Spinal cord (tissue), 10 donors: Measurements from ENCODE around the gene KSR2. TPM values are rescaled to one million over a fixed set of nuclear protein-coding genes. Genes with fewer than 3 reads are reported as not detected.
A peak's percentile ranks its signal among the peaks of the same experiment; 100 is the strongest.

Experiments used
- DNase-seq, 6 donors: peaks; one replicate each; pipeline versions ENCODE4 v3.0.0 to v3.0.0-alpha.2; 2013 to 2015; ENCODE audit warnings: low spot score in 6 of 6, low read depth in 4 of 6
- H3K27ac ChIP-seq: one replicate; pipeline ENCODE4 v1.5.1; 2013; ENCODE audit warnings: low read depth, low read length, control low read depth
- H3K27me3 ChIP-seq: one replicate; pipeline ENCODE4 v1.6.1; 2013; ENCODE audit warnings: low read length; ENCODE audit not compliant: control insufficient read depth, insufficient read depth
- H3K36me3 ChIP-seq: one replicate; pipeline ENCODE4 v1.6.1; 2013; ENCODE audit warnings: low read length; ENCODE audit not compliant: control insufficient read depth, insufficient read depth
- H3K4me1 ChIP-seq: one replicate; pipeline ENCODE4 v1.6.1; 2013; ENCODE audit warnings: low read length; ENCODE audit not compliant: control insufficient read depth, insufficient read depth
- H3K4me3 ChIP-seq: one replicate; pipeline ENCODE4 v1.5.1; 2013; ENCODE audit warnings: low read depth, low read length, control low read depth
- H3K9me3 ChIP-seq: one replicate; pipeline ENCODE4 v1.6.1; 2013; ENCODE audit warnings: low read length; ENCODE audit not compliant: control insufficient read depth, insufficient read depth
- WGBS: methylation state at CpG from one replicate; pipeline ENCODE4 v1.1.5; 2013; ENCODE audit warnings: missing lambda C conversion rate; ENCODE audit not compliant: insufficient coverage; 5-methylcytosine and 5-hydroxymethylcytosine counted together
- polyA plus RNA-seq, 2 donors: library from polyadenylated mRNA; unstranded; fragments of 120-200 nt; gene quantifications; one replicate each; pipeline ENCODE4 v1.2.1, GENCODE V29; 2013; ENCODE audit not compliant: insufficient read length in 2 of 2
- total RNA-seq, 2 donors: library from RNA; depleted of rRNA in 1 of 2; stranded (reverse); fragments of 120-200 nt in 1 of 2; fragments of >200 nt in 1 of 2; gene quantifications; one replicate each; pipeline versions ENCODE4 v1.2.3 to v1.2.4, GENCODE V29; 2013 to 2014
- donor health status: healthy.

The KSR2 gene
- total and polyA plus RNA-seq, 4 donors = 2.5 to 10.0 (median 5.6) TPM

GRCh38 chr12:117483501-117483900, 485.3 kb downstream of the KSR2 start:
- Histone ChIP-seq H3K27me3 (no peaks in the 10 kb centered on the region), H3K4me1 (no peaks in the 10 kb centered on the region), H3K4me3 (no peak overlapping the region), H3K9me3 (no peaks in the 10 kb centered on the region), H3K27ac (no peak overlapping the region), H3K36me3 (no peaks in the 10 kb centered on the region)
- peak in 1 of 6 donors; percentile 83 for DNase-seq
- WGBS = 64% methylated on average over 3 of the region's 5 CpGs

- H3K36me3 ChIP-seq = no peaks in the 10 kb centered on the region
- no peak overlapping the region for H3K4me3 ChIP-seq
- H3K9me3 ChIP-seq = no peaks in the 10 kb centered on the region
- no peaks in the 10 kb centered on the region for H3K27me3 ChIP-seq
- 91% methylated on average over 1 of the region's 1 CpG for WGBS
- no peak overlapping the region for H3K27ac ChIP-seq
- H3K4me1 ChIP-seq = no peaks in the 10 kb centered on the region
- DNase-seq = no peak
Measured at GRCh38 chr12:117481470-117481869, 487.3 kb downstream of the KSR2 start.

- no peaks in the 10 kb centered on the region for H3K9me3 ChIP-seq
- H3K36me3 ChIP-seq = no peaks in the 10 kb centered on the region
- H3K4me3 ChIP-seq = no peak overlapping the region
- H3K27me3 ChIP-seq = no peaks in the 10 kb centered on the region
- WGBS = 96% methylated on average over 7 of the region's 7 CpGs
- no peak overlapping the region for H3K27ac ChIP-seq
- DNase-seq = no peak
- H3K4me1 ChIP-seq = no peaks in the 10 kb centered on the region
Measured at GRCh38 chr12:117476341-117476740, 492.4 kb downstream of the KSR2 start.

- Histone ChIP-seq H3K4me3 (no peak overlapping the region), H3K4me1 (no peaks in the 10 kb centered on the region), H3K9me3 (no peaks in the 10 kb centered on the region), H3K27me3 (no peaks in the 10 kb centered on the region), H3K36me3 (no peaks in the 10 kb centered on the region), H3K27ac (no peak overlapping the region)
- DNase-seq = no peak
- WGBS = 43% methylated on average over 3 of the region's 3 CpGs
Measured at GRCh38 chr12:117473856-117474255, 494.9 kb downstream of the KSR2 start.

- H3K36me3 ChIP-seq = no peaks in the 10 kb centered on the region
- H3K27ac ChIP-seq = no peak overlapping the region
- H3K4me3 ChIP-seq = no peak overlapping the region
- H3K27me3 ChIP-seq = no peaks in the 10 kb centered on the region
- no peak for DNase-seq
- no peaks in the 10 kb centered on the region for H3K9me3 ChIP-seq
- 6% methylated on average over 2 of the region's 5 CpGs for WGBS
- no peaks in the 10 kb centered on the region for H3K4me1 ChIP-seq
Measured at GRCh38 chr12:117472983-117473382, 495.8 kb downstream of the KSR2 start.

- Histone ChIP-seq H3K4me3 (no peak overlapping the region), H3K27me3 (no peaks in the 10 kb centered on the region), H3K9me3 (no peaks in the 10 kb centered on the region), H3K4me1 (no peaks in the 10 kb centered on the region), H3K27ac (no peak overlapping the region), H3K36me3 (peaks cover 3% of the 10 kb centered on the region)
- 71% methylated on average over 2 of the region's 2 CpGs for WGBS
- DNase-seq = no peak
Measured at GRCh38 chr12:117470804-117471203, 498.0 kb downstream of the KSR2 start.

GRCh38 chr12:117469883-117470483, 498.8 kb downstream of the KSR2 start:
- no peak for DNase-seq
- Histone ChIP-seq H3K27ac (no peak overlapping the region), H3K27me3 (no peaks in the 10 kb centered on the region), H3K36me3 (peaks cover 3% of the 10 kb centered on the region), H3K4me3 (no peak overlapping the region), H3K9me3 (no peaks in the 10 kb centered on the region), H3K4me1 (no peaks in the 10 kb centered on the region)
- 72% methylated on average over 4 of the region's 4 CpGs for WGBS

- DNase-seq = peak in 1 of 6 donors; percentile 13
- Histone ChIP-seq H3K27me3 (no peaks in the 10 kb centered on the region), H3K4me3 (no peak overlapping the region), H3K27ac (no peak overlapping the region), H3K36me3 (peaks cover 3% of the 10 kb centered on the region), H3K9me3 (no peaks in the 10 kb centered on the region), H3K4me1 (no peaks in the 10 kb centered on the region)
- WGBS = 63% methylated on average over 3 of the region's 3 CpGs
Measured at GRCh38 chr12:117468016-117468415, 500.8 kb downstream of the KSR2 start.

GRCh38 chr12:117467588-117467987, 501.2 kb downstream of the KSR2 start:
- peak in 1 of 6 donors; percentile 21 for DNase-seq
- Histone ChIP-seq H3K9me3 (no peaks in the 10 kb centered on the region), H3K4me3 (no peak overlapping the region)

GRCh38 chr12:117466677-117467362, 502.0 kb downstream of the KSR2 start:
- no peak for DNase-seq
- peaks cover 3% of the 10 kb centered on the region for H3K36me3 ChIP-seq
- 72% methylated on average over 20 of the region's 20 CpGs for WGBS
- no peak overlapping the region for H3K4me3 ChIP-seq
- no peaks in the 10 kb centered on the region for H3K27me3 ChIP-seq
- no peaks in the 10 kb centered on the region for H3K4me1 ChIP-seq
- no peaks in the 10 kb centered on the region for H3K9me3 ChIP-seq
- no peak overlapping the region for H3K27ac ChIP-seq

More at GRCh38 chr12:117467588-117467987, 501.2 kb downstream of the KSR2 start:
- Histone ChIP-seq H3K4me1 (no peaks in the 10 kb centered on the region), H3K27ac (no peak overlapping the region), H3K27me3 (no peaks in the 10 kb centered on the region), H3K36me3 (peaks cover 3% of the 10 kb centered on the region)
